Calu3 (cell line): Measurements from ENCODE around the gene DOCK1. TPM values are rescaled to one million over a fixed set of nuclear protein-coding genes. Genes with fewer than 3 reads are reported as not detected.

ENCODE experiments used
- BruUV-seq: library from RNA; stranded (reverse); fragments of 400-500 nt; replicated peaks from 2 replicates; lab custom pipeline; 2021; lab: Mats Ljungman, UMichigan
- CTCF ChIA-PET: fragments of 300-600 bp; sonication (Branson Sonifier 250); formaldehyde crosslinking; loops from one replicate; lab custom pipeline; 2022; ENCODE audit warnings: antibody characterized with exemption; lab: Charles Lee
- DNase-seq: peaks from one replicate; pipeline ENCODE4 v3.0.0; 2022
- H3K27ac Mint-ChIP-seq: one replicate; pipeline ENCODE4 v1.8.0; 2022; ENCODE audit warnings: mixed read lengths; ENCODE audit not compliant: unreplicated experiment
- H3K27me3 Mint-ChIP-seq: one replicate; pipeline ENCODE4 v1.8.0; 2022; ENCODE audit warnings: mixed read lengths; ENCODE audit not compliant: unreplicated experiment
- H3K36me3 Mint-ChIP-seq: one replicate; pipeline ENCODE4 v1.8.0; 2022; ENCODE audit warnings: mild to moderate bottlenecking, moderate library complexity, mixed read lengths; ENCODE audit not compliant: insufficient read depth, unreplicated experiment
- H3K4me1 Mint-ChIP-seq: one replicate; pipeline ENCODE4 v1.8.0; 2022; ENCODE audit warnings: mild to moderate bottlenecking, low read depth, mixed read lengths; ENCODE audit not compliant: unreplicated experiment
- H3K4me3 Mint-ChIP-seq: one replicate; pipeline ENCODE4 v1.8.0; 2022; ENCODE audit warnings: mild to moderate bottlenecking, low read depth, moderate library complexity, mixed read lengths; ENCODE audit not compliant: unreplicated experiment
- H3K9me3 Mint-ChIP-seq: one replicate; pipeline ENCODE4 v1.8.0; 2022; ENCODE audit warnings: low read depth, mixed read lengths; ENCODE audit not compliant: unreplicated experiment
- CTCF ChIP-seq: fragments of 200-600 bp; IDR thresholded peaks from one replicate; pipeline ENCODE4 v1.8.0; 2022; ENCODE audit warnings: antibody characterized with exemption; ENCODE audit not compliant: unreplicated experiment
- intact Hi-C: fragments of 100-400 bp; cut with micrococcal nuclease; formaldehyde crosslinking; loops from one replicate; pipeline ENCODE4 v1.10.0; 2022; ENCODE audit not compliant: unreplicated experiment
- total RNA-seq: library from RNA; stranded (reverse); gene quantifications from 2 replicates; pipeline ENCODE4 v1.2.3, GENCODE V29; 2022

The DOCK1 gene
- total RNA-seq, 1 experiment from 2014 or later = 34.2 TPM

DNA sequence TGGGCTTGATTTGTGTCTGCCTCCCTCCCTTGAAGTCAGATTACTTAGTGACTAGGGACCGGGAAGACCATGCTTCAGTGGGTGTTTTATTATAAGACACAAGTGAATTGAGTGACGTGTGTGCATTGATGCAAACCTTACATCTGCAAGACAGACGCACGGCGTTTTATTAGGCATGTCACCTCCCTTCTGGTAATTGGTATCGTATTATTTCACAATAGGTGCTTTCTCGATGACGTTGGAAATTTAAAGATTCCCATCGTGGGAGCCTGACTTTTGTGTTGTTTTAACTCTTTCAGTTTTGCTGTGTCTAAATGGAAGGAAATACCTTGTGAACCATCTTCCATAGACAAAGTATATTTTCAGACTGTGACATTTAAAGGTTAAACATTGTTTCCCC, 158.5 kb downstream of the DOCK1 start:
- CTCF ChIA-PET = no interaction called here
- Mint-ChIP-seq H3K27me3 (no peaks in the 10 kb centered on the region), H3K36me3 (no peaks in the 10 kb centered on the region), H3K9me3 (peaks cover 8% of the 10 kb centered on the region), H3K27ac (no peak overlapping the region), H3K4me1 (no peaks in the 10 kb centered on the region), H3K4me3 (no peak overlapping the region)
- no peak for TF ChIP-seq CTCF
- no TSS peak for BruUV-seq
- intact Hi-C loops = no loop called here
- DNase-seq = no peak

- no peak for DNase-seq
- H3K27ac Mint-ChIP-seq = no peak overlapping the region
- no peaks in the 10 kb centered on the region for H3K27me3 Mint-ChIP-seq
- no TSS peak for BruUV-seq
- peaks cover 3% of the 10 kb centered on the region for H3K9me3 Mint-ChIP-seq
- no peaks in the 10 kb centered on the region for H3K4me1 Mint-ChIP-seq
- no peaks in the 10 kb centered on the region for H3K36me3 Mint-ChIP-seq
- intact Hi-C loops = no loop called here
- CTCF ChIA-PET = no interaction called here
- TF ChIP-seq CTCF = no peak
- H3K4me3 Mint-ChIP-seq = no peak overlapping the region
Measured at GRCh38 chr10:127064474-127064873, 159.2 kb downstream of the DOCK1 start.

DNA sequence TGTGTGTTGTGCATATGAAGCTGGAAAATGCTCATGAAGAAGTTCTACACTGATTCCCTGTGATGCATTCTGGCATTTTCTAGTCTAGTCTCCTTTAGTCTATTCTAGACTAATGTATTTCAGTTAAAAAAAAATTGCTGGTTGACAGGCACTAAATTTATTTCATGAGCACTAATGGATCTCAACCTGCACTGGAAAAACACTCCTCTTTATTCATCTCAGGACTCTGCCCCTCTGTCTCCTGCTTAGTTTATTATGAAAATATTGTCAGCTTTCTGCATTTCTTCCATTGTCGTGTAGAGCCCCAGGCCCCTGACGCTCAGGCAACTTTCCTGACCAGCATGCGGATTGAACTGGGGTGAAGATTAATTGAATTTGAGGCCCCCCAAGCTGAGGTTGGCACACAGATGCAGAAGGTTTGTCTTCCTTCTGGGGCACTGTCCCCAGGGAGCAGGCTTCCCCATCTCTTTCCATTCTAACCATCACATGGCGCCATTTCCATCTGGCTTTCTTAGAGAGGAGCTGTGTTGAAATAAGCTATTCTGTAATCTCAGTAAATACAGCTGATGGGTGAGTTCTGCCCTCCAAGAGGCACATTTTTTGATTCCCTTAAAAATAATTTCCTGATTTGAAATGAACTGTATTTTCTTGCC, 162.4 kb downstream of the DOCK1 start:
- H3K27ac Mint-ChIP-seq = no peak overlapping the region
- no TSS peak for BruUV-seq
- intact Hi-C loops = no loop called here

DNA sequence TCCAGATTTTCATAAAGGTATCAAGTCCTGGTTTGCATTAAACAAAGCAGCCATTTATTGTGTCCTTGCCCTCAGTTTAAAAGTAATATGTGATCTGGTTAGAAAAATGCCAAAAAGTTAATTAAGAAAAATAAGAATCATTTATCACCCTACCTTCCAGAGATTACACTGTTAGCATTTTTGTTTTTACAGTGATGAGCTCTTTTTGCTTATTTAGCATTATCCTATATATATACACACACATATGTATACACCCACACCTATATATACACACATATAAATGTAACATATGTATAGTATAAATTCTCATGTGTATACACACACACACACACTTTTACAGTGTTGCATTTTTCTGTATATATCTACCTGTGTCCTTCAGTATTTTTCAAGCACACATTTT, 163.3 kb downstream of the DOCK1 start:
- TF ChIP-seq CTCF = no peak
- CTCF ChIA-PET = no interaction called here
- peaks cover 10% of the 10 kb centered on the region for H3K36me3 Mint-ChIP-seq

More for the DNA sequence above, 162.4 kb downstream of the DOCK1 start:
- CTCF ChIA-PET = no interaction called here
- Mint-ChIP-seq H3K27me3 (no peaks in the 10 kb centered on the region), H3K9me3 (no peaks in the 10 kb centered on the region), H3K4me3 (no peak overlapping the region), H3K4me1 (no peaks in the 10 kb centered on the region), H3K36me3 (peaks cover 10% of the 10 kb centered on the region)
- no peak for DNase-seq
- no peak for TF ChIP-seq CTCF

More for the DNA sequence above, 163.3 kb downstream of the DOCK1 start:
- Mint-ChIP-seq H3K4me1 (no peaks in the 10 kb centered on the region), H3K27me3 (no peaks in the 10 kb centered on the region), H3K27ac (no peak overlapping the region), H3K4me3 (no peak overlapping the region), H3K9me3 (no peaks in the 10 kb centered on the region)
- intact Hi-C loops = no loop called here
- no peak for DNase-seq
- no TSS peak for BruUV-seq
